MCF 10A (cell line): ENCODE measurements around the gene PPP1R13L. TPM values are rescaled to one million over a fixed set of nuclear protein-coding genes. Genes with fewer than 3 reads are reported as not detected.

Experiments
- BruUV-seq: library from RNA; stranded (reverse); fragments of 400-500 nt; replicated peaks from 2 replicates; lab custom pipeline; 2021; lab: Mats Ljungman, UMichigan
- CTCF ChIA-PET: fragments of 300-600 bp; sonication (Branson Sonifier 250); formaldehyde crosslinking; extraction: SDS; loops from one replicate; lab custom pipeline; 2021; ENCODE audit warnings: antibody characterized with exemption, inconsistent platforms; lab: Yijun Ruan, JAX
- POLR2A ChIA-PET: fragments of 300-600, 350-650 bp; sonication (Branson Sonifier 250); formaldehyde crosslinking; extraction: SDS; loops from one replicate; lab custom pipeline; 2020; ENCODE audit warnings: antibody characterized with exemption, inconsistent platforms; lab: Yijun Ruan, JAX
- DNase-seq: peaks from one replicate; pipeline ENCODE4 v3.0.0-alpha.2; 2018; ENCODE audit not compliant: unreplicated experiment
- H3K27ac Mint-ChIP-seq: one replicate; pipeline ENCODE4 v1.8.0; 2022; ENCODE audit warnings: mild to moderate bottlenecking, low read depth, mixed read lengths; ENCODE audit not compliant: unreplicated experiment
- H3K27me3 Mint-ChIP-seq: one replicate; pipeline ENCODE4 v1.8.0; 2022; ENCODE audit warnings: mixed read lengths; ENCODE audit not compliant: insufficient read depth, unreplicated experiment
- H3K36me3 Mint-ChIP-seq: one replicate; pipeline ENCODE4 v1.8.0; 2022; ENCODE audit warnings: mild to moderate bottlenecking, moderate library complexity, mixed read lengths; ENCODE audit not compliant: insufficient read depth, unreplicated experiment
- H3K4me1 Mint-ChIP-seq: one replicate; pipeline ENCODE4 v1.8.0; 2022; ENCODE audit warnings: mixed read lengths; ENCODE audit not compliant: insufficient read depth, unreplicated experiment
- H3K4me3 Mint-ChIP-seq: one replicate; pipeline ENCODE4 v1.8.0; 2022; ENCODE audit warnings: mild to moderate bottlenecking, moderate library complexity, mixed read lengths; ENCODE audit not compliant: unreplicated experiment
- H3K9me3 Mint-ChIP-seq: one replicate; pipeline ENCODE4 v1.8.0; 2022; ENCODE audit warnings: mixed read lengths; ENCODE audit not compliant: unreplicated experiment
- CTCF ChIP-seq: fragments of 200-600 bp; IDR thresholded peaks from one replicate; pipeline ENCODE4 v1.8.0; 2022; ENCODE audit warnings: antibody characterized with exemption, mild to moderate bottlenecking; ENCODE audit not compliant: unreplicated experiment
- intact Hi-C: fragments of 100-400 bp; cut with micrococcal nuclease; formaldehyde crosslinking; loops from 2 replicates; pipeline ENCODE4 v1.14.1; 2022
- total RNA-seq: library from RNA; stranded (reverse); gene quantifications from 2 replicates; pipeline ENCODE4 v1.2.3, GENCODE V29; 2022

PPP1R13L gene
- total RNA-seq, 1 experiment from 2014 or later, result 161 TPM

GRCh38 chr19:45354241-45354842 lies 50.5 kb downstream of the PPP1R13L start:
- Mint-ChIP-seq H3K27ac (no peak overlapping the region), H3K4me3 (no peak overlapping the region), H3K9me3 (no peaks in the 10 kb centered on the region), H3K36me3 (peaks cover 19% of the 10 kb centered on the region), H3K27me3 (no peaks in the 10 kb centered on the region), H3K4me1 (no peaks in the 10 kb centered on the region)
- intact Hi-C loops, result no loop called here
- no peak for DNase-seq
- POLR2A ChIA-PET, result no interaction called here
- no peak for TF ChIP-seq CTCF
- CTCF ChIA-PET, result interaction anchor here (0.5 kb wide), 1 partner anchor 17 kb away, joined by 3 read pairs; no protein-coding TSS in a partner anchor
- no TSS peak for BruUV-seq

GRCh38 chr19:45352914-45353796 lies 51.7 kb downstream of the PPP1R13L start:
- Mint-ChIP-seq H3K27me3 (no peaks in the 10 kb centered on the region), H3K27ac (no peak overlapping the region), H3K9me3 (no peaks in the 10 kb centered on the region), H3K4me1 (no peaks in the 10 kb centered on the region), H3K4me3 (no peak overlapping the region), H3K36me3 (peaks cover 19% of the 10 kb centered on the region)
- ChIA-PET CTCF (interaction anchor here (1.3 kb wide), 1 partner anchor 15 kb away, joined by 6 read pairs; no protein-coding TSS in a partner anchor), POLR2A (interaction anchor here (0.9 kb wide), 1 partner anchor 9 kb away, joined by 3 read pairs; no protein-coding TSS in a partner anchor)
- no TSS peak for BruUV-seq
- no peak for DNase-seq
- TF ChIP-seq CTCF, result no peak
- intact Hi-C loops, result no loop called here

GRCh38 chr19:45352471-45352870 lies 52.4 kb downstream of the PPP1R13L start:
- no peaks in the 10 kb centered on the region for H3K27me3 Mint-ChIP-seq
- BruUV-seq, result no TSS peak
- H3K4me1 Mint-ChIP-seq, result no peaks in the 10 kb centered on the region
- no peaks in the 10 kb centered on the region for H3K9me3 Mint-ChIP-seq
- ChIA-PET POLR2A (no interaction called here), CTCF (interaction anchor here (1.3 kb wide), 1 partner anchor 16 kb away, joined by 6 read pairs; no protein-coding TSS in a partner anchor)
- no peak overlapping the region for H3K27ac Mint-ChIP-seq
- H3K36me3 Mint-ChIP-seq, result peaks cover 19% of the 10 kb centered on the region
- intact Hi-C loops, result no loop called here
- TF ChIP-seq CTCF, result no peak
- no peak for DNase-seq
- no peak overlapping the region for H3K4me3 Mint-ChIP-seq

- H3K27ac Mint-ChIP-seq, result no peak overlapping the region
- H3K4me3 Mint-ChIP-seq, result no peak overlapping the region
- DNase-seq, result no peak
- no peaks in the 10 kb centered on the region for H3K9me3 Mint-ChIP-seq
- TF ChIP-seq CTCF, result no peak
- intact Hi-C loops, result no loop called here
- H3K27me3 Mint-ChIP-seq, result no peaks in the 10 kb centered on the region
- peaks cover 19% of the 10 kb centered on the region for H3K36me3 Mint-ChIP-seq
- no peaks in the 10 kb centered on the region for H3K4me1 Mint-ChIP-seq
- ChIA-PET POLR2A (interaction anchor here (0.7 kb wide), 1 partner anchor 126 kb away, joined by 3 read pairs; no protein-coding TSS in a partner anchor), CTCF (interaction anchor here (0.7 to 1.3 kb wide), 2 partner anchors 16 to 292 kb away, joined by 3 to 6 read pairs; no protein-coding TSS in a partner anchor)
- no TSS peak for BruUV-seq
Observed at GRCh38 chr19:45352062-45352461, 52.8 kb downstream of the PPP1R13L start.
